ENCODE measurements around the gene LRPPRC. TPM values are rescaled to one million over a fixed set of nuclear protein-coding genes. Genes with fewer than 3 reads are reported as not detected.

LRPPRC gene
- total RNA-seq, 2 donors from 2014 or later, result 64.4 to 96.9 TPM

GRCh38 chr2:43985359-43985758, 10.4 kb downstream of the LRPPRC start:
- intact Hi-C loops (cut with DNase I), result no loop called here
- no peak for ATAC-seq
- DNase-seq, result no peak

- intact Hi-C loops (cut with DNase I), result no loop called here
- no peak for DNase-seq
- no peak for ATAC-seq
Observed at GRCh38 chr2:43984533-43984932, 11.3 kb downstream of the LRPPRC start.

- DNase-seq (no peak), ATAC-seq (no peak)
- intact Hi-C loops (cut with DNase I), result no loop called here
Observed at GRCh38 chr2:43980902-43981301, 14.9 kb downstream of the LRPPRC start.

- intact Hi-C loops (cut with DNase I), result no loop called here
- DNase-seq (no peak), ATAC-seq (no peak)
Observed at GRCh38 chr2:43977677-43978375, 18.0 kb downstream of the LRPPRC start.

- intact Hi-C loops (cut with DNase I), result no loop called here
- no peak for ATAC-seq
- no peak for DNase-seq
Observed at GRCh38 chr2:43960921-43961320, 34.9 kb downstream of the LRPPRC start.

- intact Hi-C loops (cut with DNase I), result no loop called here
- DNase-seq (no peak), ATAC-seq (no peak)
Observed at GRCh38 chr2:43958397-43959275, 37.2 kb downstream of the LRPPRC start.

GRCh38 chr2:43950383-43951008, 45.3 kb downstream of the LRPPRC start:
- intact Hi-C loops (cut with DNase I), result no loop called here
- DNase-seq (no peak), ATAC-seq (no peak)

GRCh38 chr2:43948370-43948769, 47.4 kb downstream of the LRPPRC start:
- intact Hi-C loops (cut with DNase I), result no loop called here
- no peak for ATAC-seq
- DNase-seq, result no peak

- DNase-seq (no peak), ATAC-seq (no peak)
- intact Hi-C loops (cut with DNase I), result no loop called here
Observed at GRCh38 chr2:43946685-43947084, 49.1 kb downstream of the LRPPRC start.

GRCh38 chr2:43945439-43945838, 50.4 kb downstream of the LRPPRC start:
- DNase-seq (no peak), ATAC-seq (no peak)
- intact Hi-C loops (cut with DNase I), result no loop called here

- DNase-seq, result no peak
- intact Hi-C loops (cut with DNase I), result no loop called here
- no peak for ATAC-seq
Observed at GRCh38 chr2:43944915-43945314, 50.9 kb downstream of the LRPPRC start.

GRCh38 chr2:43943809-43944452, 51.9 kb downstream of the LRPPRC start:
- no peak for ATAC-seq
- intact Hi-C loops (cut with DNase I), result no loop called here
- DNase-seq, result no peak

GRCh38 chr2:43943323-43943722, 52.5 kb downstream of the LRPPRC start:
- ATAC-seq (no peak), DNase-seq (no peak)
- intact Hi-C loops (cut with DNase I), result no loop called here

- DNase-seq, result no peak
- no peak for ATAC-seq
- intact Hi-C loops (cut with DNase I), result no loop called here
Observed at GRCh38 chr2:43942881-43943280, 52.9 kb downstream of the LRPPRC start.

- DNase-seq, result no peak
- intact Hi-C loops (cut with DNase I), result no loop called here
- ATAC-seq, result no peak
Observed at GRCh38 chr2:43941966-43942365, 53.8 kb downstream of the LRPPRC start.

GRCh38 chr2:43941359-43941758, 54.4 kb downstream of the LRPPRC start:
- intact Hi-C loops (cut with DNase I), result no loop called here
- DNase-seq, result no peak
- ATAC-seq, result peak in 1 of 2 donors; percentile 22

- intact Hi-C loops (cut with DNase I), result no loop called here
- ATAC-seq, result no peak
Observed at GRCh38 chr2:43939695-43940256, 56.0 kb downstream of the LRPPRC start.

GRCh38 chr2:43937269-43937820, 58.4 kb downstream of the LRPPRC start:
- intact Hi-C loops (cut with DNase I), result no loop called here
- peak; percentile 44 to 56 for ATAC-seq
- no peak for DNase-seq

More at GRCh38 chr2:43939695-43940256, 56.0 kb downstream of the LRPPRC start:
- no peak for DNase-seq

- ATAC-seq (no peak), DNase-seq (no peak)
- intact Hi-C loops (cut with DNase I), result no loop called here
Observed at GRCh38 chr2:43934567-43934966, 61.2 kb downstream of the LRPPRC start.
